HG03159 (cell line): ENCODE data around the gene LENG1.

Experiments used
- ATAC-seq: cut with Tn5 transposase; IDR thresholded peaks from one replicate; pipeline ENCODE4 v1.9.1; 2021; ENCODE audit warnings: mild to moderate bottlenecking, moderate library complexity; ENCODE audit not compliant: unreplicated experiment

The LENG1 gene

GRCh38 chr19:54142166-54142780 lies 17.2 kb downstream of the LENG1 start:
- no peak for ATAC-seq

- ATAC-seq, result no peak
Observed at GRCh38 chr19:54141356-54141755, 18.2 kb downstream of the LENG1 start.

- no peak for ATAC-seq
Observed at GRCh38 chr19:54138489-54139256, 20.8 kb downstream of the LENG1 start.

GRCh38 chr19:54137699-54138488 lies 21.6 kb downstream of the LENG1 start, which contains the start of gene CNOT3:
Gene CNOT3, plus strand, starts transcription at chr19:54137762. Its CDS starts 5,217 bp downstream, at chr19:54142979.
- no peak for ATAC-seq

- peak; percentile 79 for ATAC-seq
Observed at GRCh38 chr19:54136864-54137698, 22.4 kb downstream of the LENG1 start.

GRCh38 chr19:54136086-54136863 lies 23.2 kb downstream of the LENG1 start:
- ATAC-seq, result no peak

GRCh38 chr19:54133957-54134590 lies 25.4 kb downstream of the LENG1 start:
- no peak for ATAC-seq

- ATAC-seq, result no peak
Observed at GRCh38 chr19:54133312-54133956, 26.1 kb downstream of the LENG1 start.

GRCh38 chr19:54129617-54129996 lies 29.9 kb downstream of the LENG1 start:
- no peak for ATAC-seq

GRCh38 chr19:54128796-54129616 lies 30.5 kb downstream of the LENG1 start:
- ATAC-seq, result no peak

GRCh38 chr19:54128441-54128725 lies 31.1 kb downstream of the LENG1 start:
- no peak for ATAC-seq

- no peak for ATAC-seq
Observed at GRCh38 chr19:54127688-54128440, 31.7 kb downstream of the LENG1 start.

- no peak for ATAC-seq
Observed at GRCh38 chr19:54125713-54126112, 33.8 kb downstream of the LENG1 start.

- ATAC-seq, result no peak
Observed at GRCh38 chr19:54124393-54124792, 35.1 kb downstream of the LENG1 start.

GRCh38 chr19:54123682-54124081 lies 35.8 kb downstream of the LENG1 start:
- no peak for ATAC-seq

- no peak for ATAC-seq
Observed at GRCh38 chr19:54121259-54121658, 38.3 kb downstream of the LENG1 start.
